GM20000 (cell line): Measurements from ENCODE around the gene SOX15.
A peak's percentile ranks its signal among the peaks of the same experiment; 100 is the strongest.

ENCODE experiments used
- DNase-seq: peaks from one replicate; pipeline ENCODE4 v3.0.0; 2012; ENCODE audit warnings: low spot score
- CTCF ChIP-seq: IDR thresholded peaks from 2 replicates; pipeline ENCODE4 v1.5.1; 2012; ENCODE audit warnings: mild to moderate bottlenecking, control low read depth; ENCODE audit errors: extremely low read depth, missing control alignments

SOX15 gene

GRCh38 chr17:7586673-7587419 lies 3.0 kb downstream of the SOX15 start:
- no peak for DNase-seq
- no peak for TF ChIP-seq CTCF

- TF ChIP-seq CTCF, result no peak
- peak; percentile 94 for DNase-seq
Measured at GRCh38 chr17:7583253-7584109, 6.4 kb downstream of the SOX15 start, which contains the start of gene MPDU1. Gene MPDU1 (plus strand): TSS chr17:7583852. CDS start chr17:7583863, 11 bp downstream.

GRCh38 chr17:7582396-7583252 lies 7.3 kb downstream of the SOX15 start:
- no peak for TF ChIP-seq CTCF
- DNase-seq, result no peak

- no peak for TF ChIP-seq CTCF
Measured at GRCh38 chr17:7580604-7581575, 9.0 kb downstream of the SOX15 start.

GRCh38 chr17:7579834-7580603 lies 9.9 kb downstream of the SOX15 start:
- TF ChIP-seq CTCF, result no peak
- no peak for DNase-seq

More at GRCh38 chr17:7580604-7581575, 9.0 kb downstream of the SOX15 start:
- DNase-seq, result peak; percentile 5
